Measurements from ENCODE around the gene NFKB2.

NFKB2 gene

DNA sequence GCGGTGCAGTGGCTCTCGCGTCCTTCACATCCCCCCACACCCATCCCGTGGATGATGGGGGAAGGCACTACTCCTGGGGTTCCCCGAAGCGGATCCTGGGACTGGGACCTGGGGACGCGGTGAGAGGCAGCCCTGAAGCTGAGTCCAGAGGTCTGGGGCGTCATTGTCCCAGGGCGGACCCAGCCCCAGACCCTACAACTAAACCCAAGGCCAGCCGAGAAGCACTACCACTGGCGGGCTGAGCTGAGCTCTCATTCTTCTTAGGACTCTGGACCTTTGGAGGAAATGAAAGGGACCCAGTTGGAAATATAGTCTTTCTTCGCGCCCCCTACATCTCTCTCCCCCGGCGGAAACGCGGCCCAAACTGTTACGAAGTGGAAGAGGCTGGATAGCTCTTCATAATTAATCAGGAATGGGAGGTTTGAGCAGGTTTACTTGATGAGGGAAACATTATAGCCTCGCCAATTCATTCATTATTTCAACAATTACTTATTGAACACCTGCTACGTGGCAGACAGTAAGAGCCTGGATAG, 24.7 kb downstream of the NFKB2 start:
- no peaks in the 10 kb centered on the region for H3K9me3 ChIP-seq
- peaks cover 5 to 47% (median 35%) of the 10 kb centered on the region in 4 donors for H3K4me1 ChIP-seq
- no peak for TF ChIP-seq CTCF (IDR thresholded peaks at IDR 0.05)
- peaks cover 0 to 35% of the 10 kb centered on the region in 2 donors for H3K27me3 ChIP-seq
- DNase-seq = no peak
- intact Hi-C loops (cut with DNase I; ENCODE audit: low total_unique reads) = no loop called here
- peak overlapping the region; percentile 71 to 86 for H3K4me3 ChIP-seq
- peaks cover 0 to 24% (median 15%) of the 10 kb centered on the region in 3 donors for H3K36me3 ChIP-seq
- H3K27ac ChIP-seq = peak overlapping the region; percentile 77 to 90

DNA sequence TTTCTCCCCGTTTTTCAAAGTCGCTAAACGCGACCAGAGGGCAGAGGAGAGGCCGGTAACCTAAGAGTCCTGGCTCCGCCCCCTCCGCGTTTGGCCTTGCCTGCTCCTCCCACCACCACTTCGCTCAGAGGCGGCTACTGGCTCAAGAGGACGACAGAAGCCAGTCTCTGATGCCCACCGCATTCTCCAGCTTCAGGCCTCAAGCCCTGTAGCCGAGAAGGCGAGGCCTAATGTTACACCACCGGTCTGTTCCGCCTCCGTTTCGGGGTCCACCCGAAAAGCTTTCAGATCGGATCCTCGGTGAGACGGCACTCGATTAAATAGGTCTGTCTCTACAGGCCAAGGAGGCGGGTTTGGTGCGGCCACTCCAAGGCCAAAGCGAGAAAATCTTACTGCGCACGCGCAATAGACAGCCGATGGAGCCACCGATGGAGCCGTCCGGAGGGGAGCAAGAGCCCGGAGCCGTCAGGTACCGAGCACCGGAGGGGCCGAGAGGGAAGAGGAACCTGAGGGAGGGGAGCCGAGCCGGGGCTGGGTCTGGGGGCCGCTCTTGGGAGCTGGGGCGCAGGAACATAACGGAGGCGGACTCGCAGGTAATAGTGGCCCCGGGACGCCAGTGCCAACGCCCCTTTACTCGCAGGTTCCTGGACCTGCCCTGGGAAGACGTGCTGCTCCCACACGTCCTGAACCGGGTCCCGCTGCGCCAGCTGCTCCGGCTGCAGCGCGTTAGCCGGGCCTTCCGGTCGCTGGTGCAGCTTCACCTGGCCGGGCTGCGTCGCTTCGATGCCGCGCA, 25.4 kb downstream of the NFKB2 start, which contains the start of gene FBXL15:
Gene FBXL15 (plus strand): TSS at position 123 of the 793 bp plus-strand sequence. CDS start 294 bp downstream, at position 417.
- H3K4me3 ChIP-seq = peak within 1 kb of the TSS; percentile 71 to 86
- H3K27me3 ChIP-seq = peaks cover 0 to 29% of the 10 kb centered on the region in 2 donors
- peaks cover 5 to 47% (median 35%) of the 10 kb centered on the region in 4 donors for H3K4me1 ChIP-seq
- peaks cover 0 to 24% (median 15%) of the 10 kb centered on the region in 3 donors for H3K36me3 ChIP-seq
- TF ChIP-seq CTCF (IDR thresholded peaks at IDR 0.05) = no peak
- peak within 1 kb of the TSS; percentile 77 to 90 for H3K27ac ChIP-seq
- peak; percentile 98 for DNase-seq
- no peaks in the 10 kb centered on the region for H3K9me3 ChIP-seq
- intact Hi-C loops (cut with DNase I; ENCODE audit: low total_unique reads) = loop anchor here (1.0 kb wide), 1 partner anchor 22 kb away; no protein-coding TSS in a partner anchor

DNA sequence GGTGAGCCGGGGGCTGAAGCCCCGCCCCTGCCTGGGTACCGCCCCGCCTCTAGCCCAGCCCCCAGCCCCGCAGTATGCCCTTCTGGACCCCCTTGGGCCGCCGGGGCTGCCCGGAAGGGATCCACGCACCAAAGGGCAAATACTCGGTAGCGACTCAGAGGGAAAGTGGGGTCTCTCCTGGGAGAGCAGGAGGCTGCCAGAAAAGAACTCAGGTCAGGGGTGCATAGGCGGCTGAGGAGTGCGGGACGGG, 25.9 kb downstream of the NFKB2 start:
- DNase-seq = no peak
- peaks cover 5 to 47% (median 35%) of the 10 kb centered on the region in 4 donors for H3K4me1 ChIP-seq
- H3K27ac ChIP-seq = peak overlapping the region; percentile 77 to 90
- no peak for TF ChIP-seq CTCF (IDR thresholded peaks at IDR 0.05)
- no peaks in the 10 kb centered on the region for H3K9me3 ChIP-seq
- H3K36me3 ChIP-seq = peaks cover 0 to 24% (median 15%) of the 10 kb centered on the region in 3 donors
- peaks cover 0 to 24% of the 10 kb centered on the region in 2 donors for H3K27me3 ChIP-seq
- H3K4me3 ChIP-seq = peak overlapping the region; percentile 71 to 86
- intact Hi-C loops (cut with DNase I; ENCODE audit: low total_unique reads) = loop anchor here (1.0 kb wide), 1 partner anchor 22 kb away; no protein-coding TSS in a partner anchor

GRCh38 chr10:102421757-102422512, 26.4 kb downstream of the NFKB2 start:
- intact Hi-C loops (cut with DNase I; ENCODE audit: low total_unique reads) = loop anchor here (1.0 kb wide), 1 partner anchor 23 kb away; no protein-coding TSS in a partner anchor
- no peak for TF ChIP-seq CTCF (IDR thresholded peaks at IDR 0.05)
- H3K4me3 ChIP-seq = peak overlapping the region; percentile 71 to 86
- peaks cover 0 to 19% of the 10 kb centered on the region in 2 donors for H3K27me3 ChIP-seq
- H3K27ac ChIP-seq = peak overlapping the region; percentile 77 to 90
- peaks cover 5 to 47% (median 35%) of the 10 kb centered on the region in 4 donors for H3K4me1 ChIP-seq
- no peak for DNase-seq
- no peaks in the 10 kb centered on the region for H3K9me3 ChIP-seq
- H3K36me3 ChIP-seq = peaks cover 0 to 24% (median 15%) of the 10 kb centered on the region in 3 donors

- Histone ChIP-seq H3K27ac (peak overlapping the region; percentile 77 to 90), H3K4me1 (peaks cover 5 to 47% (median 35%) of the 10 kb centered on the region in 4 donors), H3K36me3 (peaks cover 0 to 31% (median 15%) of the 10 kb centered on the region in 3 donors), H3K27me3 (peaks cover 0 to 13% of the 10 kb centered on the region in 2 donors), H3K4me3 (peak overlapping the region; percentile 71 to 86), H3K9me3 (no peaks in the 10 kb centered on the region)
- peak; percentile 68 to 89 for DNase-seq
- intact Hi-C loops (cut with DNase I; ENCODE audit: low total_unique reads) = no loop called here
- peak; percentile 63 to 74 for TF ChIP-seq CTCF (IDR thresholded peaks at IDR 0.05)
These were observed 27.1 kb downstream of the NFKB2 start for GRCh38 chr10:102422545-102423129.

All from tibial artery (tissue), 4 donors.